ENCODE data around the gene NINJ2. TPM values are rescaled to one million over a fixed set of nuclear protein-coding genes. Genes with fewer than 3 reads are reported as not detected.

The NINJ2 gene
- total and polyA plus RNA-seq, 12 donors, result 1.9 to 25.7 (median 8.3) TPM

GRCh38 chr12:572532-572899 lies 90.7 kb downstream of the NINJ2 start:
- DNase-seq (no peak), ATAC-seq (no peak)
- intact Hi-C loops (cut with DNase I), result loop anchor here in 7 of 10 donors (1.0 to 10.0 kb wide), 10 partner anchors 70 to 1012 kb away; partner anchors contain the start of genes RAD52 (in 1 of the 7) and WNK1 (in 1 of the 7)
- Histone ChIP-seq H3K4me3 (no peak overlapping the region), H3K4me1 (peaks cover 32 to 68% (median 57%) of the 10 kb centered on the region in 9 donors), H3K27me3 (no peaks in the 10 kb centered on the region), H3K36me3 (no peaks in the 10 kb centered on the region), H3K27ac (peak overlapping the region; percentile 86 to 99 (median 93)), H3K9me3 (no peaks in the 10 kb centered on the region)
- TF ChIP-seq CTCF (IDR thresholded peaks at IDR 0.05), result no peak
- WGBS, 2 donors, result 69 to 70% methylated on average over 3 of the region's 3 CpGs

- H3K36me3 ChIP-seq, result no peaks in the 10 kb centered on the region
- 39 to 40% methylated on average over 19 of the region's 19 CpGs for WGBS, 2 donors
These were observed 91.3 kb downstream of the NINJ2 start for GRCh38 chr12:571795-572531.

GRCh38 chr12:570921-571794 lies 92.1 kb downstream of the NINJ2 start:
- Histone ChIP-seq H3K4me1 (peaks cover 26 to 60% (median 47%) of the 10 kb centered on the region in 9 donors), H3K27ac (peak overlapping the region; percentile 86 to 99 (median 93)), H3K27me3 (no peaks in the 10 kb centered on the region), H3K36me3 (no peaks in the 10 kb centered on the region), H3K9me3 (no peaks in the 10 kb centered on the region), H3K4me3 (peak overlapping the region; percentile 34 to 78 (median 64))
- ATAC-seq, result peak; percentile 39 to 67 (median 56)
- peak; percentile 68 to 77 for DNase-seq
- intact Hi-C loops (cut with DNase I), result loop anchor here in 9 of 10 donors (1.0 to 10.0 kb wide), 13 partner anchors 71 to 1014 kb away; partner anchors contain the start of genes RAD52 (in 3 of the 9) and WNK1 (in 1 of the 9)
- 23 to 28% methylated on average over 21 to 22 of the region's 22 CpGs for WGBS, 2 donors
- no peak for TF ChIP-seq CTCF (IDR thresholded peaks at IDR 0.05)

More at GRCh38 chr12:571795-572531, 91.3 kb downstream of the NINJ2 start:
- DNase-seq (peak; percentile 72), ATAC-seq (peak; percentile 13 to 68 (median 44))
- H3K4me3 ChIP-seq, result peak overlapping the region in 4 of 10 donors; percentile 62 to 78 (median 66)
- H3K27me3 ChIP-seq, result no peaks in the 10 kb centered on the region
- intact Hi-C loops (cut with DNase I), result loop anchor here in 9 of 10 donors (1.0 to 10.0 kb wide), 13 partner anchors 70 to 1013 kb away; partner anchors contain the start of genes RAD52 (in 2 of the 9) and WNK1 (in 1 of the 9)
- peak overlapping the region; percentile 86 to 99 (median 93) for H3K27ac ChIP-seq
- TF ChIP-seq CTCF (IDR thresholded peaks at IDR 0.05), result peak in 2 of 9 donors; percentile 6 to 7
- H3K9me3 ChIP-seq, result no peaks in the 10 kb centered on the region
- peaks cover 32 to 68% (median 55%) of the 10 kb centered on the region in 9 donors for H3K4me1 ChIP-seq
